GM19395 (cell line): ENCODE results near the gene POLD4.

Experiments used
- ATAC-seq: cut with Tn5 transposase; IDR thresholded peaks from one replicate; pipeline ENCODE4 v1.9.1; 2021; ENCODE audit warnings: mild to moderate bottlenecking, moderate library complexity; ENCODE audit not compliant: unreplicated experiment

The POLD4 gene

GRCh38 chr11:67389477-67389876 lies 36.1 kb upstream of the POLD4 start:
- no peak for ATAC-seq

- ATAC-seq: no peak
Measured at GRCh38 chr11:67387518-67387917, 34.2 kb upstream of the POLD4 start.

- ATAC-seq: no peak
Measured at GRCh38 chr11:67387069-67387468, 33.7 kb upstream of the POLD4 start.

GRCh38 chr11:67384851-67385366 lies 31.6 kb upstream of the POLD4 start:
- no peak for ATAC-seq

GRCh38 chr11:67382276-67383136 lies 29.2 kb upstream of the POLD4 start:
- peak; percentile 59 for ATAC-seq

GRCh38 chr11:67381244-67381972 lies 28.1 kb upstream of the POLD4 start:
- ATAC-seq: no peak

- ATAC-seq: no peak
Measured at GRCh38 chr11:67379061-67380058, 26.0 kb upstream of the POLD4 start.

GRCh38 chr11:67378544-67378943 lies 25.2 kb upstream of the POLD4 start:
- ATAC-seq: no peak

- no peak for ATAC-seq
Measured at GRCh38 chr11:67376873-67377808, 23.8 kb upstream of the POLD4 start.

- no peak for ATAC-seq
Measured at GRCh38 chr11:67376063-67376820, 22.9 kb upstream of the POLD4 start.

GRCh38 chr11:67375320-67376055 lies 22.1 kb upstream of the POLD4 start:
- no peak for ATAC-seq

- no peak for ATAC-seq
Measured at GRCh38 chr11:67374571-67375281, 21.4 kb upstream of the POLD4 start.

- ATAC-seq: no peak
Measured at GRCh38 chr11:67373648-67374570, 20.6 kb upstream of the POLD4 start.

- ATAC-seq: no peak
Measured at GRCh38 chr11:67372993-67373647, 19.8 kb upstream of the POLD4 start, which contains the start of gene CLCF1. CLCF1 (minus strand) TSS chr11:67373598; CDS start chr11:67373539, 59 bp downstream.

GRCh38 chr11:67372321-67372992 lies 19.1 kb upstream of the POLD4 start:
- no peak for ATAC-seq
